ENCODE data around the gene CLUH.

Gene CLUH

DNA sequence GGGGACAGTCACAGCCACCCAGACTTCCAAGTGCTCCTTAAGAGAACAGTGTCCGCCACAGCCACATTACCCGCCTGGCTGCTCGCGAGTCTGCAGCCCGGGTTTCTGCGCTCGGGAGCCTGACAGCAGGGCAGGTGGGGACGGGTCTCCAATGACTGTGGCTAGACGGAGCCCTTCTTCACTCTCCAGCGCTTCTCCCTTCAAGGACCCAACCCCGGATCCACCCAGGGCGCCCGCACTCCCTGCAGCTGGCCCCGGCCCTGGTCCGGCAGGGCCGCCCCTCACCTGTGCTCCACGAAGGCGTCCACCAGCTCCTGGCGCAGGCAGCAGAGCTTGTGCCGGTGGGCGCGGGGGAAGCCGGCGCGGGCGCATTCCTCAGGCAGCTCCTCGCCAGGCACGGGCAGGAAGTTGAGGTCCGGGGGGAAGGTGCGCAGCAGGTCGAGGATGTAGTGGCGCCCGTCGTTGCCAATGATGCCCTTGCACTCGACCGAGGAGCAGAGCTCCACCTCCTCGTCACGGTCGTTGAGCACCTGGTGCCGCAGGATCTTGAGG is 13.9 kb downstream of the CLUH start:
- no peak for DNase-seq (ENCODE audit: low read depth)
- no peak overlapping the region for H3K4me3 ChIP-seq (ENCODE audit: control insufficient read depth, low read depth, low read length)
- TF ChIP-seq, protein P1, sequence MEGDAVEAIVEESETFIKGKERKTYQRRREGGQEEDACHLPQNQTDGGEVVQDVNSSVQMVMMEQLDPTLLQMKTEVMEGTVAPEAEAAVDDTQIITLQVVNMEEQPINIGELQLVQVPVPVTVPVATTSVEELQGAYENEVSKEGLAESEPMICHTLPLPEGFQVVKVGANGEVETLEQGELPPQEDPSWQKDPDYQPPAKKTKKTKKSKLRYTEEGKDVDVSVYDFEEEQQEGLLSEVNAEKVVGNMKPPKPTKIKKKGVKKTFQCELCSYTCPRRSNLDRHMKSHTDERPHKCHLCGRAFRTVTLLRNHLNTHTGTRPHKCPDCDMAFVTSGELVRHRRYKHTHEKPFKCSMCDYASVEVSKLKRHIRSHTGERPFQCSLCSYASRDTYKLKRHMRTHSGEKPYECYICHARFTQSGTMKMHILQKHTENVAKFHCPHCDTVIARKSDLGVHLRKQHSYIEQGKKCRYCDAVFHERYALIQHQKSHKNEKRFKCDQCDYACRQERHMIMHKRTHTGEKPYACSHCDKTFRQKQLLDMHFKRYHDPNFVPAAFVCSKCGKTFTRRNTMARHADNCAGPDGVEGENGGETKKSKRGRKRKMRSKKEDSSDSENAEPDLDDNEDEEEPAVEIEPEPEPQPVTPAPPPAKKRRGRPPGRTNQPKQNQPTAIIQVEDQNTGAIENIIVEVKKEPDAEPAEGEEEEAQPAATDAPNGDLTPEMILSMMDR (IDR thresholded peaks at IDR 0.05; ENCODE audit: control insufficient read depth, insufficient read depth, low read depth, low read length, missing control alignments), result no peak

DNA sequence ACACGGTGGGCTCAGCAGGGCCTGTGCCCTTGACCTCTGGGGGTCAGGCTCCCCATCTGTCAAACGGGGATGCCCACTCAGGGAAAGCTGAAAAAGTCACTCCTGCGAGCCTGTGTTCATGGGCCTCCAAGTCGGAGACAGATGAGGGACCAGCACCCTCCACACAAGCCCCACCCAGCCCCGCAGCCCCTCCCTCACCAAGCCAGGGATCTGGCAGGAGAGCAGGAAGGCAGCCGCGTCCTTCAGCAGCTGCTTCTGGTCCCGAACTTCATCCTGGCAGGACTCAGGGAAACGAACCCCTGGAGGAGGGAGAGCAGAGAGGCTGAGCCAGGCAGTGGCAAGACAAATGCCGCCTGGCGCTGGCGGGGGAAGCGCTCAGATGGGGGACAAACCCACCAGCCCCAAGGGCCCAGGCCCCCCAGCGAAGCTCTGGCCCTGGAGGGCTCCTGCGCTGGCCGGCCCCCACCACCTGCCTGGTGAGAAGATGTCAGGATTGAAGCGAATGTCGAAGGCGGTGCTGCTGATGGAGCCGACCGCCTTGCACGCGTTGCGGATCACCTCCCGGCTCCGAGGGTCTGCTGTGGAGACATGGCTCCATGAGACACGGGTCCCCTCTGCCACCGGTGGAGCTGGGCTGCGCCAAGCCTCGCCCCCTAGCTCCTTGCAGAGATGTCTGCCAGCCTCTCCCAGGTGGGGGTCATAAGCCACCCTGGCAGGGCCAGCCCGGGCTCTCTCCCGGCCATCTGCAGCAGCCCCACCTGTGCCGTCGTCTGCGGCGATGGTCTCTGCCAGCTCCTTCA is 15.4 kb downstream of the CLUH start:
- H3K4me3 ChIP-seq (ENCODE audit: control insufficient read depth, low read depth, low read length), result no peak overlapping the region
- DNase-seq (ENCODE audit: low read depth), result no peak
- TF ChIP-seq, protein P1 (IDR thresholded peaks at IDR 0.05; ENCODE audit: control insufficient read depth, insufficient read depth, low read depth, low read length, missing control alignments), result no peak

DNA sequence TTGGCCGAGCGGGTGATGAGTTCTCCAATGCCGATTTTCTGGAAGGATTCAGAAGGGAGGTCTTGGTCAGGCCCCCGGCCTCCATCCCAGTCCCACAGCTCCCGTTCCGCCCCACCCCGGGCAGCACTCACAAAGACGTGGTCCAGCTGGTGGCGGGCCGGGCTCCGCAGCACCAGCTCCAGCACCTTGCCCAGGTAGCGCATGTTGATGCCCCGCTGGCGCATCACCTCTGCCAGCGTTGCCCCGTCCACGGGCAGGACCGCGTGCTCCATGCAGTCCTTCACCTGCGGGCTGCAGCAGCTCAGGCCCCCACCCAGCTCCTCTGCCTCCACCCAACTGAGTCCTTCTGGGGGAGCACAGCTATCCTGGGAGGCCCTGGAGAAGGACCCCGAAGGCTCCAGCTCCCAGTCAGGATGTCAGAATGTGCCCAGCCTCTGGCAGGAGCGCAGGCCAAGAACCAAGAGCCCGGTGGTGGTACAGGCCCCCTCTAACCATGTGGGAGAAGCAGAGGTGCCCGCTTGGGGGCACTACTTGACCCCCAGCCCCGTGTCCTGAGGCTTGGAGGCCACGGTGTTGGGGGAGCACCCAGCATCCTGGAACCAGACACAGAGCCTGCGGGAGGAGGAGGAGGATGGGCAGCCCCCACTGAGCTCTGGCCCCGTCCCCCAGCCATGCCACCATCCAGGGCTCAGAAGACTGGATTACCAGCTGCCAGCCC is 16.2 kb downstream of the CLUH start:
- DNase-seq (ENCODE audit: low read depth), result no peak
- TF ChIP-seq, protein P1 (IDR thresholded peaks at IDR 0.05; ENCODE audit: control insufficient read depth, insufficient read depth, low read depth, low read length, missing control alignments), result no peak

DNA sequence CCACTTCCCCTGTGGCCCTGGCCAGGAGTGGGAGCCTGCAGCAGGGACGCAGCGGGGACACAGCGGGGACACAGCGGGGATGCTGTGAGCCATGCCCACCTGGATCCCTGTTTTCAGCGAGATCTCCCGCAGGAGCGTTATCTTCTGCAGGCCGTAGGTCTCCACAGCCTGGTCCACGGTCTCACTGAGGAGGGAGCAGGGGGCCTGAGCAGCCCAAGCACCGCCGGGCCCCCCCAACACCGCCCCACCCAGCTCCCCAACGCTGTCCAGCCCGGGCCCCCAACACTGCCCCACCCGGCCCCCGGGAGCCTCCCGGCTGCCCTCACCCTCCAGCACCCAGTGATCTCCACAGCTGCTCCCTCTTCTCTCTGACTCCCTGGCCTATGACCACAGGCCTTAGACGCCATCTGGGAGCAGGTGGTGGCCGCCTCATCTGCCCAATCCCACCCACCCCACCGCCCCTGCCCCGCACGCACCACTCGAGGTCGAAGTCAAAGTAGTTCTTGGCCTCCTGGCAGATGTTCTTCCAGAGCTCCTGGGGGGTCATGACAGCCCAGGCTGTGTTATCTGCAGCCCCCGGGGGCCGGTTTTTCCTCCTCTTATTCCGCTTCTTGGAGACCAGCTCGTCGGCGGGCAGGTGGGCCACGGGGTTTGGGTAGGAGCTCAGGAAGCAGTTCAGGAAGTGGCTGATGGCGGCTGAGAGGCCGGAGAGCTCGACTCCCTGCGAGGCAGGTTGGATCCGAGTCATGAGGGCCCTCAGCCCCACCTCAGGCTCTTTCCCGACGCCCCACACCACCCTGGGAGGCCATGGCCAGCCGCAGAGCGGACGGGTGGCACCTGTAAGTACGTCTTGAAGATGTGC is 17.0 kb downstream of the CLUH start:
- TF ChIP-seq, protein P1 (IDR thresholded peaks at IDR 0.05; ENCODE audit: control insufficient read depth, insufficient read depth, low read depth, low read length, missing control alignments), result no peak
- H3K4me3 ChIP-seq (ENCODE audit: control insufficient read depth, low read depth, low read length), result no peak overlapping the region
- no peak for DNase-seq (ENCODE audit: low read depth)

More for the DNA sequence above, 16.2 kb downstream of the CLUH start:
- no peak overlapping the region for H3K4me3 ChIP-seq (ENCODE audit: control insufficient read depth, low read depth, low read length)

DNA sequence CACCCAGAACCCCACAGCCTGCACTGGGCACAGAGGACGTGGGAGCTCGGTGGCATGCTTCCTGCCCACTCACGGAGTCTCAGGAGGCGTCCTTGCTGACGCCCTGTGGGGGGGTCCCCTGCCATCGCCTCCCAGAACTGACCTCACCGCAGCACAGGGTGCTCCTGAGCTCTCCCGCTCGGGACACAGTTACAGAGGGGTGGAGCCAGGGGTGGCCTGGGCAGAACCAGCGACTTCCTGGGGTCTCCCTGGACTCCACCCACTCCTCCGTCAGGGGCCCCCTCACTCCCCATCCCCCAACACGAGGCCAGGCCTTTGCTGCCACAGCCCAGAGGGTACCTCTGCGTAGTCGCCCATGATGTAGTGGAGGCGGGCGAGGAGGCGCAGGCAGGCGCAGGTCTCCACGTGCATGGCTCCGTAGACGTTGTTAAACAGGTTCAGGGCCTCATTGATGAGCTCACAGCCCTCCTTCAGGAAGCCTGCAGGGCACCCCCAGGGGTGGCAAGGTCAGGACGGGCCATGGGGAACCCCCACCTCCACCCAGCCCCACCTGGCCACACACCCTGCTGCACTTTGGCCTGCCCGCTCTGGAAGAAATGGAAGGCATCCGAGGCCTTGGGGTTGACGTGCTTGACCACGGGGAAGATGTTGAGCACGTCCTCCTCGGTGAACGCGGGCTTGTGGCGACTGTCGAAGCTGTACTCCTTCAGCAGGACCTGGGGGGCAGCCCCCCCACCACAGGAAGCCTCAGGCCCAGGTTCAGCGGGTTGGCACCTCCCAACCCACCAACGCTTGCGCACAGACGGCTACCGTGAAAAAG is 17.8 kb downstream of the CLUH start:
- no peak for DNase-seq (ENCODE audit: low read depth)
- H3K4me3 ChIP-seq (ENCODE audit: control insufficient read depth, low read depth, low read length), result no peak overlapping the region
- TF ChIP-seq, protein P1 (IDR thresholded peaks at IDR 0.05; ENCODE audit: control insufficient read depth, insufficient read depth, low read depth, low read length, missing control alignments), result no peak
